IPS DF 19.7 (cell line): Measurements from ENCODE around the gene GARIN1A.
"Not testable (repeated sequence)": the region's sequence is repeated elsewhere in the genome, so short reads cannot be mapped to it uniquely, and the experiment has no call there.

Experiments
- DNase-seq: peaks from one replicate; pipeline ENCODE4 v3.0.0-alpha.2; 2013; ENCODE audit warnings: low read depth, low spot score

The GARIN1A gene

GRCh38 chr7:128671992-128672391 lies at the start of gene GARIN1A:
Gene GARIN1A (plus strand): TSS chr7:128672292. CDS start chr7:128672398, 106 bp downstream.
- no peak for DNase-seq

GRCh38 chr7:128627124-128627523 lies 45.0 kb upstream of the GARIN1A start:
- DNase-seq = not testable (repeated sequence)

- not testable (repeated sequence) for DNase-seq
Measured at GRCh38 chr7:128633915-128634314, 38.2 kb upstream of the GARIN1A start.

GRCh38 chr7:128645206-128645605 lies 26.9 kb upstream of the GARIN1A start:
- not testable (repeated sequence) for DNase-seq

GRCh38 chr7:128645844-128646243 lies 26.2 kb upstream of the GARIN1A start:
- not testable (repeated sequence) for DNase-seq

- DNase-seq = not testable (repeated sequence)
Measured at GRCh38 chr7:128646877-128647276, 25.2 kb upstream of the GARIN1A start.

GRCh38 chr7:128651096-128651495 lies 21.0 kb upstream of the GARIN1A start:
- not testable (repeated sequence) for DNase-seq

- DNase-seq = not testable (repeated sequence)
Measured at GRCh38 chr7:128652606-128653005, 19.5 kb upstream of the GARIN1A start.

- not testable (repeated sequence) for DNase-seq
Measured at GRCh38 chr7:128653197-128653596, 18.9 kb upstream of the GARIN1A start.

- DNase-seq = not testable (repeated sequence)
Measured at GRCh38 chr7:128654080-128654479, 18.0 kb upstream of the GARIN1A start.

- DNase-seq = not testable (repeated sequence)
Measured at GRCh38 chr7:128654501-128654900, 17.6 kb upstream of the GARIN1A start.

- not testable (repeated sequence) for DNase-seq
Measured at GRCh38 chr7:128658428-128658827, 13.7 kb upstream of the GARIN1A start.

- no peak for DNase-seq
Measured at GRCh38 chr7:128660596-128660995, 11.5 kb upstream of the GARIN1A start.

- DNase-seq = no peak
Measured at GRCh38 chr7:128661446-128661845, 10.6 kb upstream of the GARIN1A start.

- DNase-seq = no peak
Measured at GRCh38 chr7:128662091-128662490, 10.0 kb upstream of the GARIN1A start.

- not testable (repeated sequence) for DNase-seq
Measured at GRCh38 chr7:128663223-128663622, 8.9 kb upstream of the GARIN1A start.

- no peak for DNase-seq
Measured at GRCh38 chr7:128665057-128665456, 7.0 kb upstream of the GARIN1A start.

GRCh38 chr7:128666200-128666599 lies 5.9 kb upstream of the GARIN1A start:
- DNase-seq = no peak

GRCh38 chr7:128672927-128673517 lies 930 bp downstream of the GARIN1A start:
- DNase-seq = peak; percentile 25

- DNase-seq = no peak
Measured at GRCh38 chr7:128673571-128673970, 1.5 kb downstream of the GARIN1A start.

- no peak for DNase-seq
Measured at GRCh38 chr7:128676665-128677064, 4.6 kb downstream of the GARIN1A start.

GRCh38 chr7:128679920-128680319 lies 7.8 kb downstream of the GARIN1A start:
- DNase-seq = no peak

GRCh38 chr7:128681794-128682537 lies 9.9 kb downstream of the GARIN1A start:
- DNase-seq = no peak
